Stimulated activated CD4-positive, alpha-beta T cell treated with anti-CD3 and anti-CD28 coated beads, Interleukin-4, amount 100 ng/mL, for 24 hours (primary cell): ENCODE results near the gene FAM241A.
"Not testable (repeated sequence)": the region's sequence is repeated elsewhere in the genome, so short reads cannot be mapped to it uniquely, and the experiment has no call there.

ENCODE experiments used
- DNase-seq: peaks from one replicate; pipeline ENCODE4 v3.0.0-alpha.2; 2020

Gene FAM241A

GRCh38 chr4:112145326-112145789, at the start of gene FAM241A:
TSS of gene FAM241A (plus strand) at chr4:112145454. CDS start at chr4:112145581, 127 bp downstream.
- DNase-seq = peak; percentile 90

GRCh38 chr4:112098841-112099530, 46.3 kb upstream of the FAM241A start:
- no peak for DNase-seq

- DNase-seq = no peak
Observed at GRCh38 chr4:112099701-112100297, 45.5 kb upstream of the FAM241A start.

GRCh38 chr4:112102875-112103370, 42.3 kb upstream of the FAM241A start:
- DNase-seq = no peak

- DNase-seq = no peak
Observed at GRCh38 chr4:112105201-112105969, 39.9 kb upstream of the FAM241A start.

GRCh38 chr4:112109360-112110058, 35.7 kb upstream of the FAM241A start:
- no peak for DNase-seq

GRCh38 chr4:112110059-112110425, 35.2 kb upstream of the FAM241A start:
- DNase-seq = no peak

- no peak for DNase-seq
Observed at GRCh38 chr4:112111306-112111705, 33.9 kb upstream of the FAM241A start.

- not testable (repeated sequence) for DNase-seq
Observed at GRCh38 chr4:112112095-112112494, 33.2 kb upstream of the FAM241A start.

GRCh38 chr4:112112590-112113170, 32.6 kb upstream of the FAM241A start:
- no peak for DNase-seq

GRCh38 chr4:112113864-112114263, 31.4 kb upstream of the FAM241A start:
- no peak for DNase-seq

GRCh38 chr4:112114452-112114851, 30.8 kb upstream of the FAM241A start:
- no peak for DNase-seq

GRCh38 chr4:112118742-112119352, 26.4 kb upstream of the FAM241A start:
- no peak for DNase-seq

GRCh38 chr4:112119353-112119783, 25.9 kb upstream of the FAM241A start:
- peak; percentile 19 for DNase-seq

- DNase-seq = no peak
Observed at GRCh38 chr4:112120021-112120420, 25.2 kb upstream of the FAM241A start.

- no peak for DNase-seq
Observed at GRCh38 chr4:112125416-112125815, 19.8 kb upstream of the FAM241A start.

GRCh38 chr4:112127048-112127637, 18.1 kb upstream of the FAM241A start:
- no peak for DNase-seq

GRCh38 chr4:112127803-112128202, 17.5 kb upstream of the FAM241A start:
- no peak for DNase-seq

GRCh38 chr4:112128452-112128851, 16.8 kb upstream of the FAM241A start:
- DNase-seq = no peak

GRCh38 chr4:112130906-112131305, 14.3 kb upstream of the FAM241A start:
- DNase-seq = no peak

- no peak for DNase-seq
Observed at GRCh38 chr4:112136551-112136950, 8.7 kb upstream of the FAM241A start.

GRCh38 chr4:112138538-112138937, 6.7 kb upstream of the FAM241A start:
- DNase-seq = no peak
